ENCODE measurements around the gene KRT20. TPM values are rescaled to one million over a fixed set of nuclear protein-coding genes. Genes with fewer than 3 reads are reported as not detected.

KRT20 gene
- total RNA-seq = not detected in 2 replicates

GRCh38 chr17:40884708-40885512 lies at the start of gene KRT20:
Gene KRT20 (minus strand): TSS chr17:40885242. CDS start chr17:40885185, 57 bp downstream.

GRCh38 chr17:40866838-40867237 lies 18.2 kb downstream of the KRT20 start, which contains the start of gene KRT12:
Gene KRT12 (minus strand): TSS chr17:40867223. CDS start chr17:40867186, 37 bp downstream.

Other genes starting within 250 kb of the KRT20 start
- 135 and 139 TPM in 2 replicates for gene SMARCE1, start 237.4 kb downstream of the KRT20 start, total RNA-seq
- gene KRT222, start 220.1 kb downstream of the KRT20 start, total RNA-seq = not detected in 2 replicates
- gene KRT24, start 181.5 kb downstream of the KRT20 start, total RNA-seq = not detected in 2 replicates
- gene KRT25, start 129.9 kb downstream of the KRT20 start, total RNA-seq = not detected in 2 replicates
- not detected in 2 replicates for gene KRT26, start 113.0 kb downstream of the KRT20 start, total RNA-seq
- gene KRT27, start 102.7 kb downstream of the KRT20 start, total RNA-seq = not detected in 2 replicates
- not detected in 2 replicates for gene KRT28, start 85.3 kb downstream of the KRT20 start, total RNA-seq
- gene KRT10, start 62.6 kb downstream of the KRT20 start, total RNA-seq = 7.1 and 7.6 TPM in 2 replicates
- gene KRT12, start 18.0 kb downstream of the KRT20 start, total RNA-seq = not detected in 2 replicates
- 0.39 and 0.43 TPM in 2 replicates for gene KRT23, start 52.4 kb upstream of the KRT20 start, total RNA-seq
- gene KRT39, start 81.7 kb upstream of the KRT20 start, total RNA-seq = not detected in 2 replicates
- not detected in 2 replicates for gene KRT40, start 99.1 kb upstream of the KRT20 start, total RNA-seq
- not detected in 2 replicates for gene KRTAP3-3, start 108.9 kb upstream of the KRT20 start, total RNA-seq
- gene KRTAP3-2, start 114.7 kb upstream of the KRT20 start, total RNA-seq = not detected in 2 replicates
- not detected in 2 replicates for gene KRTAP3-1, start 123.9 kb upstream of the KRT20 start, total RNA-seq
- gene KRTAP1-5, start 142.0 kb upstream of the KRT20 start, total RNA-seq = 1.3 and 11.6 TPM in 2 replicates
- not detected in 2 replicates for gene KRTAP1-4, start 145.0 kb upstream of the KRT20 start, total RNA-seq
- not detected in 2 replicates for gene KRTAP1-3, start 149.6 kb upstream of the KRT20 start, total RNA-seq
- not detected in 2 replicates for gene KRTAP1-1, start 156.2 kb upstream of the KRT20 start, total RNA-seq
- not detected in 2 replicates for gene KRTAP2-1, start 162.1 kb upstream of the KRT20 start, total RNA-seq
- not detected in 2 replicates for gene KRTAP2-2, start 170.0 kb upstream of the KRT20 start, total RNA-seq
- gene KRTAP2-3, start 174.9 kb upstream of the KRT20 start, total RNA-seq = 0.26 and 1.1 TPM in 2 replicates
- gene KRTAP2-4, start 180.6 kb upstream of the KRT20 start, total RNA-seq = not detected in 2 replicates
- gene KRTAP4-7, start 198.9 kb upstream of the KRT20 start, total RNA-seq = not detected in 2 replicates
- gene KRTAP4-8, start 212.9 kb upstream of the KRT20 start, total RNA-seq = not detected in 2 replicates
- gene KRTAP4-16, start 217.0 kb upstream of the KRT20 start, total RNA-seq = not detected in 2 replicates
- not detected in 2 replicates for gene KRTAP4-9, start 220.1 kb upstream of the KRT20 start, total RNA-seq
- gene KRTAP4-11, start 233.1 kb upstream of the KRT20 start, total RNA-seq = not detected in 2 replicates
- not detected in 2 replicates for gene KRTAP4-12, start 238.9 kb upstream of the KRT20 start, total RNA-seq

Measured in articular chondrocyte of knee joint (primary cell).